Liver (tissue), 9 donors: ENCODE data around the gene MBD4. TPM values are rescaled to one million over a fixed set of nuclear protein-coding genes. Genes with fewer than 3 reads are reported as not detected.

Experiments
- DNase-seq: peaks from one replicate; pipeline ENCODE4 v3.0.0-alpha.2; 2017; ENCODE audit warnings: low spot score
- H3K27ac ChIP-seq, 2 donors: one replicate each; pipeline ENCODE4 v1.7.0; 2013; ENCODE audit warnings: inconsistent platforms in 2 of 2, low read length in 2 of 2, control low read depth in 1 of 2, low read depth in 1 of 2, mild to moderate bottlenecking in 1 of 2
- H3K27me3 ChIP-seq, 4 donors: one replicate each; pipeline versions ENCODE4 v1.6.1 to v1.7.0; 2013; ENCODE audit warnings: low read length in 3 of 4, inconsistent platforms in 1 of 4, mild to moderate bottlenecking in 1 of 4, moderate library complexity in 1 of 4; ENCODE audit not compliant: control insufficient read depth in 4 of 4, insufficient read depth in 4 of 4
- H3K36me3 ChIP-seq, 4 donors: one replicate each; pipeline versions ENCODE4 v1.6.1 to v1.7.0; 2013; ENCODE audit warnings: low read length in 3 of 4, mild to moderate bottlenecking in 3 of 4, low read depth in 1 of 4, moderate library complexity in 1 of 4; ENCODE audit not compliant: control insufficient read depth in 4 of 4, insufficient read depth in 3 of 4
- H3K4me1 ChIP-seq, 4 donors: one replicate each; pipeline versions ENCODE4 v1.6.1 to v1.7.0; 2013; ENCODE audit warnings: low read length in 3 of 4, mild to moderate bottlenecking in 3 of 4, moderate library complexity in 1 of 4; ENCODE audit not compliant: control insufficient read depth in 4 of 4, insufficient read depth in 4 of 4
- H3K4me3 ChIP-seq, 3 donors: one replicate each; pipeline versions ENCODE4 v1.6.1 to v1.7.0; 2013; ENCODE audit warnings: low read length in 3 of 3, control low read depth in 1 of 3, low read depth in 1 of 3, mild to moderate bottlenecking in 1 of 3
- H3K9ac ChIP-seq, 2 donors: one replicate each; pipeline ENCODE4 v1.7.0; 2013; ENCODE audit warnings: low read length in 2 of 2, mild to moderate bottlenecking in 2 of 2, moderate library complexity in 2 of 2, control low read depth in 1 of 2, low read depth in 1 of 2
- H3K9me3 ChIP-seq, 4 donors: one replicate each; pipeline versions ENCODE4 v1.6.1 to v1.7.0; 2013; ENCODE audit warnings: low read length in 3 of 4; ENCODE audit not compliant: control insufficient read depth in 4 of 4
- CTCF ChIP-seq: fragments of 150-350 bp; IDR thresholded peaks from 2 replicates; pipeline ENCODE4 v1.5.1; 2017; ENCODE audit warnings: improper control_type of control experiment, low read depth, low read length; ENCODE audit not compliant: missing input control
- FOXA1 ChIP-seq: IDR thresholded peaks from 2 replicates; pipeline ENCODE4 v1.6.1; 2016; ENCODE audit warnings: antibody characterized with exemption
- GABPA ChIP-seq, 2 donors: IDR thresholded peaks in 1 of 2; conservative IDR thresholded peaks in 1 of 2; 2 replicates each; pipeline ENCODE4 v1.6.1; 2016; ENCODE audit warnings: antibody characterized with exemption in 2 of 2, mild to moderate bottlenecking in 1 of 2, moderate library complexity in 1 of 2
- HNF4G ChIP-seq: IDR thresholded peaks from 2 replicates; pipeline ENCODE4 v1.6.1; 2016; ENCODE audit warnings: antibody characterized with exemption
- JUND ChIP-seq, 2 donors: IDR thresholded peaks; 2 replicates each; pipeline ENCODE4 v1.6.1; 2016; ENCODE audit warnings: antibody characterized with exemption in 2 of 2
- MAX ChIP-seq: IDR thresholded peaks from 2 replicates; pipeline ENCODE4 v1.6.1; 2016; ENCODE audit warnings: antibody characterized with exemption
- NR2F2 ChIP-seq: IDR thresholded peaks from 2 replicates; pipeline ENCODE4 v1.6.1; 2016; ENCODE audit warnings: antibody characterized with exemption
- RAD21 ChIP-seq, 2 donors: IDR thresholded peaks; 2 replicates each; pipeline ENCODE4 v1.6.1; 2016; ENCODE audit warnings: antibody characterized with exemption in 2 of 2, mild to moderate bottlenecking in 2 of 2
- REST ChIP-seq: IDR thresholded peaks from 2 replicates; pipeline ENCODE4 v1.6.1; 2016; ENCODE audit warnings: antibody characterized with exemption, mild to moderate bottlenecking
- SP1 ChIP-seq: IDR thresholded peaks from 2 replicates; pipeline ENCODE4 v1.6.1; 2018; ENCODE audit warnings: antibody characterized with exemption, mild to moderate bottlenecking
- TAF1 ChIP-seq: conservative IDR thresholded peaks from 2 replicates; pipeline ENCODE4 v1.6.1; 2016; ENCODE audit warnings: antibody characterized with exemption, mild to moderate bottlenecking
- YY1 ChIP-seq: IDR thresholded peaks from 2 replicates; pipeline ENCODE4 v1.6.1; 2016; ENCODE audit warnings: antibody characterized with exemption, mild to moderate bottlenecking
- ZBTB33 ChIP-seq: IDR thresholded peaks from 2 replicates; pipeline ENCODE4 v1.6.1; 2016; ENCODE audit warnings: antibody characterized with exemption
- WGBS: extraction: QIAGEN DNeasy Blood & Tissue Kit; methylation state at CpG from one replicate; pipeline ENCODE4 v1.1.7; 2013; 5-methylcytosine and 5-hydroxymethylcytosine counted together
- polyA plus RNA-seq, 2 donors: library from polyadenylated mRNA; stranded (reverse) in 1 of 2; unstranded in 1 of 2; fragments of 200-250 nt in 1 of 2; fragments of >200 nt in 1 of 2; fragmentation: Nextera tagmentation in 1 of 2; extraction: Ambion mirVana in 1 of 2; gene quantifications; one replicate each; pipeline versions ENCODE4 v1.2.1 to v1.2.3, GENCODE V29; 2013 to 2015
- total RNA-seq, 2 donors: library from RNA; depleted of rRNA; stranded (reverse); fragments of >200 nt; gene quantifications; one replicate each; pipeline ENCODE4 v1.2.3, GENCODE V29; 2014
- donor health status: healthy.
- donor health status: healthy.
- donor health status: healthy.
- donor health status: healthy.
- donor health status: healthy.

Gene MBD4
- total and polyA plus RNA-seq, 4 donors = 16.9 to 24.8 (median 17.2) TPM

GRCh38 chr3:129461022-129461421 is 21.3 kb upstream of the MBD4 start:
- DNase-seq = no peak
- Histone ChIP-seq H3K27ac (peak overlapping the region in 1 of 2 donors; percentile 18), H3K36me3 (peaks cover 0 to 6% (median under 1%) of the 10 kb centered on the region in 4 donors), H3K9me3 (no peaks in the 10 kb centered on the region), H3K4me3 (no peak overlapping the region), H3K4me1 (peaks cover 5 to 20% (median 15%) of the 10 kb centered on the region in 4 donors), H3K27me3 (no peaks in the 10 kb centered on the region), H3K9ac (no peak overlapping the region)
- TF ChIP-seq CTCF (no peak), SP1 (no peak), GABPA (IDR thresholded peaks at IDR 0.05 in 1 of 2, conservative IDR thresholded peaks at IDR 0.05 in 1 of 2) (no peak), FOXA1 (no peak), MAX (no peak), ZBTB33 (no peak), REST (no peak), TAF1 (no peak), YY1 (no peak), JUND (IDR thresholded peaks at IDR 0.05) (no peak), NR2F2 (no peak), RAD21 (IDR thresholded peaks at IDR 0.05) (no peak)
- 89% methylated on average over 1 of the region's 1 CpG for WGBS

GRCh38 chr3:129460572-129460971 is 20.8 kb upstream of the MBD4 start:
- WGBS = 96% methylated on average over 2 of the region's 2 CpGs
- no peaks in the 10 kb centered on the region for H3K9me3 ChIP-seq
- DNase-seq = no peak
- H3K4me1 ChIP-seq = peaks cover 5 to 20% (median 15%) of the 10 kb centered on the region in 4 donors
- no peak overlapping the region for H3K4me3 ChIP-seq
- peaks cover 0 to 7% (median under 1%) of the 10 kb centered on the region in 4 donors for H3K36me3 ChIP-seq
- H3K9ac ChIP-seq = no peak overlapping the region
- TF ChIP-seq HNF4G (no peak), RAD21 (IDR thresholded peaks at IDR 0.05) (no peak), REST (no peak)
- H3K27ac ChIP-seq = no peak overlapping the region
- H3K27me3 ChIP-seq = no peaks in the 10 kb centered on the region
